HEK293T (cell line): ENCODE data around the gene PARK7.
"Not testable (repeated sequence)": the region's sequence is repeated elsewhere in the genome, so short reads cannot be mapped to it uniquely, and the experiment has no call there.

Source experiments
- CTCF ChIA-PET: fragments of 350-600 bp; formaldehyde crosslinking; extraction: SDS; loops from one replicate; lab custom pipeline; 2021; ENCODE audit warnings: antibody characterized with exemption, inconsistent platforms; lab: Yijun Ruan, JAX
- POLR2A ChIA-PET: fragments of 350-600 bp; formaldehyde crosslinking; extraction: SDS; loops from one replicate; lab custom pipeline; 2020; ENCODE audit warnings: antibody characterized with exemption, inconsistent platforms; lab: Yijun Ruan, JAX
- DNase-seq: peaks from one replicate; pipeline ENCODE4 v3.0.0; 2012; ENCODE audit warnings: mixed read lengths; ENCODE audit errors: extremely low spot score
- ARNT ChIP-seq: fragments of 450-650 bp; IDR thresholded peaks from 2 replicates; pipeline ENCODE4 v1.6.1; 2017; ENCODE audit warnings: mild to moderate bottlenecking
- BHLHE40 ChIP-seq: fragments of 450-650 bp; IDR thresholded peaks from 2 replicates; pipeline ENCODE4 v1.6.1; 2016; ENCODE audit warnings: mild to moderate bottlenecking, moderate library complexity, borderline replicate concordance
- CTBP1 ChIP-seq: fragments of 450-650 bp; IDR thresholded peaks from 2 replicates; pipeline ENCODE4 v1.6.1; 2016; ENCODE audit warnings: borderline replicate concordance
- ELF4 ChIP-seq: fragments of 450-650 bp; IDR thresholded peaks from 2 replicates; pipeline ENCODE4 v1.6.1; 2017; ENCODE audit warnings: antibody characterized with exemption
- FOXA1 ChIP-seq: fragments of 450-650 bp; IDR thresholded peaks from 2 replicates; pipeline ENCODE4 v1.6.1; 2016; ENCODE audit warnings: mild to moderate bottlenecking
- FOXK2 ChIP-seq: fragments of 450-650 bp; IDR thresholded peaks from 2 replicates; pipeline ENCODE4 v1.6.1; 2016; ENCODE audit warnings: mild to moderate bottlenecking
- FOXM1 ChIP-seq: fragments of 450-650 bp; IDR thresholded peaks from 2 replicates; pipeline ENCODE4 v1.6.1; 2017; ENCODE audit warnings: mild to moderate bottlenecking, borderline replicate concordance
- HDGF ChIP-seq: fragments of 450-650 bp; IDR thresholded peaks from 2 replicates; pipeline ENCODE4 v1.6.1; 2017; ENCODE audit warnings: antibody characterized with exemption, borderline replicate concordance
- L3MBTL2 ChIP-seq: fragments of 450-650 bp; conservative IDR thresholded peaks from 2 replicates; pipeline ENCODE4 v1.6.1; 2016; ENCODE audit warnings: mild to moderate bottlenecking
- LEF1 ChIP-seq: fragments of 450-650 bp; IDR thresholded peaks from 2 replicates; pipeline ENCODE4 v1.6.1; 2017; ENCODE audit warnings: mild to moderate bottlenecking, borderline replicate concordance
- NFRKB ChIP-seq: fragments of 450-650 bp; IDR thresholded peaks from 2 replicates; pipeline ENCODE4 v1.6.1; 2016; ENCODE audit warnings: mild to moderate bottlenecking, moderate library complexity
- SP1 ChIP-seq: fragments of 450-650 bp; IDR thresholded peaks from 2 replicates; pipeline ENCODE4 v1.6.1; 2017
- SUZ12 ChIP-seq: fragments of 450-650 bp; IDR thresholded peaks from 2 replicates; pipeline ENCODE4 v1.6.1; 2016; ENCODE audit warnings: mild to moderate bottlenecking
- TARDBP ChIP-seq: fragments of 450-650 bp; IDR thresholded peaks from 2 replicates; pipeline ENCODE4 v1.6.1; 2016
- ZNF384 ChIP-seq: fragments of 450-650 bp; IDR thresholded peaks from 2 replicates; pipeline ENCODE4 v1.6.1; 2016
- TF ChIP-seq, protein P1 (sequence below): fragments of 450-650 bp; IDR thresholded peaks from 2 replicates; pipeline ENCODE4 v1.6.1; 2016

PARK7 gene

DNA sequence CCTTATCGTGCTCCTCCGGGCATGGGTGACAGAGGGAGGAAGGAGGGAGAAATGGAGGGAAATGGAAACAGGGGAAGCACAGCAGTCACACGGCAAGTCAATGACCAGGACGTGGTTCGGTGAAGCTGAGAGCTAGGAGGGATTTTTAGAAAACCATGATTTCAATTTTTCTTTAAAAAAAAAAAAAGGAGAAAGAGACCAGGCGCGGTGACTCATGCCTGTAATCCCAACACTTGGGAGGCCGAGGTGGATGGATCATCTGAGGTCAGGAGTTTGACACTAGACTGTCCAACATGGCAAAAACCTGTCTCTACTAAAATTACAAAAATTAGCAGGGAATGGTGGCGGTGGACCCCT lies 20.1 kb upstream of the PARK7 start:
- TF ChIP-seq, protein P1, sequence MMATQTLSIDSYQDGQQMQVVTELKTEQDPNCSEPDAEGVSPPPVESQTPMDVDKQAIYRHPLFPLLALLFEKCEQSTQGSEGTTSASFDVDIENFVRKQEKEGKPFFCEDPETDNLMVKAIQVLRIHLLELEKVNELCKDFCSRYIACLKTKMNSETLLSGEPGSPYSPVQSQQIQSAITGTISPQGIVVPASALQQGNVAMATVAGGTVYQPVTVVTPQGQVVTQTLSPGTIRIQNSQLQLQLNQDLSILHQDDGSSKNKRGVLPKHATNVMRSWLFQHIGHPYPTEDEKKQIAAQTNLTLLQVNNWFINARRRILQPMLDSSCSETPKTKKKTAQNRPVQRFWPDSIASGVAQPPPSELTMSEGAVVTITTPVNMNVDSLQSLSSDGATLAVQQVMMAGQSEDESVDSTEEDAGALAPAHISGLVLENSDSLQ, result no peak
- no peak for TF ChIP-seq L3MBTL2
- TF ChIP-seq LEF1, result no peak
- TF ChIP-seq BHLHE40, result no peak
- TF ChIP-seq HDGF, result no peak
- TF ChIP-seq TARDBP, result no peak
- no peak for TF ChIP-seq NFRKB
- TF ChIP-seq ELF4, result no peak
- no peak for TF ChIP-seq ZNF384
- TF ChIP-seq SP1, result no peak
- TF ChIP-seq SUZ12, result no peak
- no peak for TF ChIP-seq FOXM1
- no peak for TF ChIP-seq FOXK2
- no peak for TF ChIP-seq CTBP1
- TF ChIP-seq FOXA1, result no peak
- TF ChIP-seq ARNT, result no peak
- ChIA-PET POLR2A (interaction anchor here (1.2 to 2.3 kb wide), 3 partner anchors 8 to 22 kb away, joined by 4 to 10 read pairs (median 6); partner anchors contain the start of gene PARK7), CTCF (interaction anchor here (0.6 kb wide), 1 partner anchor 94 kb away, joined by 4 read pairs; no protein-coding TSS in a partner anchor)
- no peak for DNase-seq

DNA sequence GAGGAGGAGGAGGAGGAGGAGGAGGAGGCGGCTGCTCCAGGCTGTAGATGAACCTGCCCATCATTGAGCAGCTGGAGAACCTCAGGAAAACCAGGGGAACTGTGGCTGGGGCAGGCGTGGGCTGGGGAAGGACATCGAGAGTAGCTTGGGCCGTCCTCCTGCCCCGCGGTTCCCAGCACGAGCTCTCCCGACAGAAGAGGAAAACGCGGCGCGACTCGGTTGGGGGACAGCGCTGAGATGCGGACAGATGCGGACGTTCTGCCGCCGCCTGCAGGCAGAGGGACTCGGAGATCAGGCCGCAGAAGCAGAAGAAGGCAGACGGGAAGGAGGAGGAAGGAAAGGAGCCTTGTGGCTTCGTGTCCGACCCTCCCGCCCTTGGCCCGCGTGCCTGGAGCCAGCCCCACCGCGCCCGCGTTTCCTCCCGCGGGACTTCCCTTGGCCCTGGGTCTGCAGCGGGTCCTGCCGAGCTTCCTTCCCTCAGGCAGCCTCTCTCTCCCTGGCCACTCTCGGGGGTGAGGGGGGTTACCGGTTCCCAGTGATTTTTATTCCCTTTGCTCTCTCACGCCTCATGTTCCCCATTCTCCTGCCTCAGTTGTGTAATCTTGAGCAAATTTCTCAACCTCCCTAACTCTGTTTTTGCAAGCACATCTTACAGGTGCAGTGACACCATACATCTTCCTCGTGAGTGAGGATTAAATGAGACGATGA lies 19.1 kb upstream of the PARK7 start:
- DNase-seq, result no peak
- POLR2A ChIA-PET, result interaction anchor here (0.6 kb wide), 1 partner anchor 19 kb away, joined by 3 read pairs; the partner anchor contains the start of gene PARK7
- CTCF ChIA-PET, result no interaction called here
- TF ChIP-seq LEF1, result no peak
- TF ChIP-seq L3MBTL2, result no peak
- TF ChIP-seq, protein P1, result no peak
- TF ChIP-seq HDGF, result no peak
- no peak for TF ChIP-seq NFRKB
- TF ChIP-seq ZNF384, result no peak
- no peak for TF ChIP-seq ARNT
- no peak for TF ChIP-seq FOXA1
- TF ChIP-seq FOXK2, result no peak
- TF ChIP-seq SP1, result no peak
- no peak for TF ChIP-seq BHLHE40
- TF ChIP-seq CTBP1, result no peak
- TF ChIP-seq TARDBP, result no peak
- TF ChIP-seq ELF4, result no peak
- TF ChIP-seq SUZ12, result no peak
- TF ChIP-seq FOXM1, result no peak

DNA sequence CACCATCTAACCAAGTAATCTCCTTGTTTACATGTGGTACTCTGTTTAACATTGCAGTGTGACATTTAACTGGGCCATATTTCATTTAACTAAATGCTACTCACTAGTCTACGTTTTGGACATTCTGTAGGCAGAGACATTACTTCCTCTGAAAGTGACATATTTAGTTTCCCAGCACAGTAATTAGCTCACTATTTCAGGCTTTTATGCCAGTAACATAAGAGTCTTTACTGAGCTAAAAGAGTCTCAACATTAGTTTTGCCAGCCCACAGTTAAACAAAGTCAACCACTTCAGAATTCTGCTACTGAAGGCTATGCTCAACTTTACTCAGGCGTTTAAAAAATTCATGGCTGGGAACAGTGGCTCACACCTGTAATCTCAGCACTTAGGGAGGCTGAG lies 18.3 kb upstream of the PARK7 start:
- DNase-seq, result no peak
- TF ChIP-seq ELF4, result no peak
- TF ChIP-seq FOXM1, result no peak
- no peak for TF ChIP-seq ARNT
- no peak for TF ChIP-seq FOXA1
- no peak for TF ChIP-seq ZNF384
- no peak for TF ChIP-seq BHLHE40
- TF ChIP-seq LEF1, result no peak
- TF ChIP-seq SUZ12, result no peak
- TF ChIP-seq, protein P1, result no peak
- TF ChIP-seq NFRKB, result no peak
- no peak for TF ChIP-seq CTBP1
- TF ChIP-seq SP1, result no peak
- POLR2A ChIA-PET, result no interaction called here
- CTCF ChIA-PET, result interaction anchor here (0.7 kb wide), 1 partner anchor 57 kb away, joined by 3 read pairs; no protein-coding TSS in a partner anchor

DNA sequence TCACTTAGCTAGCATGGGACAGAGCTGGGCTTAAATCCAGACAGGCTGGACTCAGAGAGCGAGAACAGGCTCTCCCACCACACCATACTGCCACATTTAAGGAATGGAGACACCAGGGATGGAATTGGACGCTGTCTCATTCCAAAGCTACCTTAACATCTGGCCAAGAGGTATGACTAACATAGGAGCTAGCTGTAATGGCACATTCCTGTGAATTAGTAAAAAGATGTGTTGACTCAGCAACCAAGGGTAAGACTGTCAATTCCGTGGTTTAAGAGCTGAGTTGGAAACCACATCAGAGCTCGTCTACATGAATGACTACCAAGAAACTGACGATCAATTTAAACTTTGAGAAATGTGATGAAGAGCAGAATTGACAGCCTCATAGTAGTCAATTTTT lies 12.6 kb upstream of the PARK7 start:
- CTCF ChIA-PET, result no interaction called here
- no peak for DNase-seq
- no peak for TF ChIP-seq ARNT
- TF ChIP-seq HDGF, result no peak
- POLR2A ChIA-PET, result interaction anchor here (1.1 to 1.4 kb wide), 2 partner anchors 9 to 12 kb away, joined by 6 read pairs; partner anchors contain the start of genes PARK7 and TNFRSF9

DNA sequence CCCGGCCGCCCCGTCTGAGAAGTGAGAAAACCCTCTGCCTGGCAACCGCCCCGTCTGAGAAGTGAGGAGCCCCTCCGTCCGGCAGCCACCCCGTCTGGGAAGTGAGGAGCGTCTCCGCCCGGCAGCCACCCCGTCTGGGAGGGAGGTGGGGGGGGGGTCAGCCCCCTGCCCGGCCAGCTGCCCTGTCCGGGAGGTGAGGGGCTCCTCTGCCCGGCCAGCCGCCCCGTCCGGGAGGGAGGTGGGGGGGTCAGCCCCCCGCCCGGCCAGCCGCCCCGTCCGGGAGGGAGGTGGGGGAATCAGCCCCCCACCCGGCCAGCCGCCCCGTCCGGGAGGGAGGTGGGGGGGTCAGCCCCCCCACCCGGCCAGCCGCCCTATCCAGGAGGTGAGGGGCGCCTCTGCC lies 8.7 kb upstream of the PARK7 start:
- POLR2A ChIA-PET, DNase-seq, CTCF ChIA-PET: not testable (repeated sequence)

DNA sequence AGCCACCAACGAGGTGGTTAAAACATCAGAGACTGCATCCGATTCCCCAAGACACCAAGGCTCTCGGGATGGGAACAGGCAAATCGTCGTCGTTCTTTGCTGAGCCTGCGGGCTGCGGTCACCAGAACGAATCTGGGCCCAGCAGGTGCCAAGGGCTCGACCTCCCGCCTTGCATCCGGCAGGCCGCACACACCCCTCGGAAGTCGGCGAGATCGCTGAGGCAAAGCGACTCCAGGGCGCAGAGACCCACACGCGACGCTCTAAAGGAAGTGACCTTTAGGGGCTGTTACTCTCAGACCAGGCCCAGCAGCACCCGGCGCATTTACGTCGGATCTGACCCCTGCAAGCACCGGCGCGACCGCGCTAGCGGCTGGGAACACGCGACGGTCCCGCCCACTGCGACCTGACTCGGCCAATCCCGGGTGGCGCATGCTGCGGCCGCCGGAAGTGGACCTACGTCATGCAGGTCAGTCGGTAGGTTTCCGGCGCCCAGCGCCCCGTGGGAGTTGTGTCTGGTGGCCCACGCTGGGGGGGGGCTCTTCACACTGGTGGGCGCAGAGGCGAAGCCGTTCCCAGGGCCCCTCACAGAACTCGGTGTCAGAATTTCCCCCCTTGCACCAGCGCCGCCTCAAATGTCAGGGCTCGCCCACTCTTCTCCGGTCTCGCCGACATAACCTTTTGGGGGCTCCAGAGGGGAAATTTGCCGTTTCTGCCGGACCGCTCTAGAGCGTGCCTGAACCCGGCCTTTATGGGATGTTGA lies 7.5 kb upstream of the PARK7 start:
- no peak for DNase-seq
- ChIA-PET CTCF (no interaction called here), POLR2A (no interaction called here)
- no peak for TF ChIP-seq CTBP1
- no peak for TF ChIP-seq L3MBTL2
- TF ChIP-seq FOXK2, result no peak

DNA sequence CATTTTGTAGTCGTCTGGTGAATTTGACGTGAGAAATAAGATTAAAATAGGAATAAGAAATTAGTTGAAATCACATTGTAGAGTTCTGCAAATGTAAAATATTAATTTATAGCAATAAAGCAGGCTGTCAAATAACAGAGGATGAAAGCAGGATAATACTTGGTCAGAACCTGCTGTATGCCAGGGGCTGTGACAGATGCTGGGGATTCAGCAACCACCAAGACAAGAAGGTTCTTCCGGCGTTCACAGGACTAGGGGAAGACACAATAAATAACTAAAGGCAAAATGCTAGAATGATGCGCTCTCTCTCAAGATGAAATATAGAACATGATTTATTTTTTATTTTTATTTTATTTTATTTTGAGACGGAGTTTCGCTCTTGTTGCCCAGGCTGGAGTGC lies 6.8 kb upstream of the PARK7 start:
- no peak for DNase-seq
- no peak for TF ChIP-seq TARDBP
- TF ChIP-seq FOXA1, result no peak
- POLR2A ChIA-PET, result no interaction called here
- CTCF ChIA-PET, result no interaction called here
